Calu3 (cell line): Measurements from ENCODE around the gene TAPBPL. TPM values are rescaled to one million over a fixed set of nuclear protein-coding genes. Genes with fewer than 3 reads are reported as not detected.

ENCODE experiments used
- BruUV-seq: library from RNA; stranded (reverse); fragments of 400-500 nt; replicated peaks from 2 replicates; lab custom pipeline; 2021; lab: Mats Ljungman, UMichigan
- CTCF ChIA-PET: fragments of 300-600 bp; sonication (Branson Sonifier 250); formaldehyde crosslinking; loops from one replicate; lab custom pipeline; 2022; ENCODE audit warnings: antibody characterized with exemption; lab: Charles Lee
- DNase-seq: peaks from one replicate; pipeline ENCODE4 v3.0.0; 2022
- H3K27ac Mint-ChIP-seq: one replicate; pipeline ENCODE4 v1.8.0; 2022; ENCODE audit warnings: mixed read lengths; ENCODE audit not compliant: unreplicated experiment
- H3K27me3 Mint-ChIP-seq: one replicate; pipeline ENCODE4 v1.8.0; 2022; ENCODE audit warnings: mixed read lengths; ENCODE audit not compliant: unreplicated experiment
- H3K36me3 Mint-ChIP-seq: one replicate; pipeline ENCODE4 v1.8.0; 2022; ENCODE audit warnings: mild to moderate bottlenecking, moderate library complexity, mixed read lengths; ENCODE audit not compliant: insufficient read depth, unreplicated experiment
- H3K4me1 Mint-ChIP-seq: one replicate; pipeline ENCODE4 v1.8.0; 2022; ENCODE audit warnings: mild to moderate bottlenecking, low read depth, mixed read lengths; ENCODE audit not compliant: unreplicated experiment
- H3K4me3 Mint-ChIP-seq: one replicate; pipeline ENCODE4 v1.8.0; 2022; ENCODE audit warnings: mild to moderate bottlenecking, low read depth, moderate library complexity, mixed read lengths; ENCODE audit not compliant: unreplicated experiment
- H3K9me3 Mint-ChIP-seq: one replicate; pipeline ENCODE4 v1.8.0; 2022; ENCODE audit warnings: low read depth, mixed read lengths; ENCODE audit not compliant: unreplicated experiment
- intact Hi-C: fragments of 100-400 bp; cut with micrococcal nuclease; formaldehyde crosslinking; loops from one replicate; pipeline ENCODE4 v1.10.0; 2022; ENCODE audit not compliant: unreplicated experiment
- total RNA-seq: library from RNA; stranded (reverse); gene quantifications from 2 replicates; pipeline ENCODE4 v1.2.3, GENCODE V29; 2022
- TF ChIP-seq, protein P1 (sequence below): fragments of 200-600 bp; IDR thresholded peaks from one replicate; pipeline ENCODE4 v1.8.0; 2022; ENCODE audit warnings: antibody characterized with exemption; ENCODE audit not compliant: unreplicated experiment

The TAPBPL gene
- total RNA-seq, 1 experiment from 2014 or later: 28.0 TPM

DNA sequence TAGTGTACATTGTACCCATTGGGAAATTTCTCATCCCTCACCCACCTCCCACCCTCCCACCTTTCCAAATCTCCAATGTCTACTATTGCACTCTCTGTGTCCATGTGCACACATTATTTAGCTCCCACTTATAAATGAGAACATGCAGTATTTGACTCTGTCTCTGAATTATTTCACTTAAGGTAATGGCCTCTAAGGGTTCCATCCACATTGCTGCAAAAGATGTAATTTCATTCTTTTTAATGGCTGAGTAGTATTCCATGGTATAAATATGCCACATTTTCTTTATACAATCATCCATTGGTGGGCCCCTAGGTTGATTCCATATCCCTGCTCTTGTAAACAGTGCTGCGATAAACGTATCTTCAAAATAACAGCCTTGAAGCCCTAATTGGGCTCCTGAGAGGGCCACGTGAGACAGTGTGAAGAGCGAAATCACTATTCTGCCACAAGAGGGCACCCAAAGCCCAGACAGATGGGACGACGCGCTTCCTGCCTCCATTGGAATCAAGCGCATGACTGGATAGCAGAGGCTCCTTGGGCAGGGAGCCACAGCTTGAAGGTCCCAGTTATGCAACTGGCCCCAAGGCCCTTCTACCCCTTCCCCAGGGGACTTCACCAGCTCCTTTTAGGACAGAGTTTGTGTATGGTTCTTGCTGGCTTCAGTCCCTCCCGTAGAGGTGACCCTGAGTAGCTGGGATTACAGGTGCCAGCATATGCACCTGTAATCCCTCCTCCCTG is 28.4 kb upstream of the TAPBPL start:
- Mint-ChIP-seq H3K4me3 (no peak overlapping the region), H3K36me3 (no peaks in the 10 kb centered on the region), H3K9me3 (no peaks in the 10 kb centered on the region), H3K4me1 (peaks cover 5% of the 10 kb centered on the region), H3K27me3 (no peaks in the 10 kb centered on the region), H3K27ac (no peak overlapping the region)
- DNase-seq: peak; percentile 78
- intact Hi-C loops: loop anchor here (1.0 to 5.0 kb wide), 2 partner anchors 42 to 114 kb away; no protein-coding TSS in a partner anchor
- no TSS peak for BruUV-seq
- CTCF ChIA-PET: interaction anchor here (1.1 to 1.3 kb wide), 3 partner anchors 42 to 114 kb away, joined by 3 to 14 read pairs (median 11); partner anchors contain the start of gene MRPL51
- TF ChIP-seq, protein P1, sequence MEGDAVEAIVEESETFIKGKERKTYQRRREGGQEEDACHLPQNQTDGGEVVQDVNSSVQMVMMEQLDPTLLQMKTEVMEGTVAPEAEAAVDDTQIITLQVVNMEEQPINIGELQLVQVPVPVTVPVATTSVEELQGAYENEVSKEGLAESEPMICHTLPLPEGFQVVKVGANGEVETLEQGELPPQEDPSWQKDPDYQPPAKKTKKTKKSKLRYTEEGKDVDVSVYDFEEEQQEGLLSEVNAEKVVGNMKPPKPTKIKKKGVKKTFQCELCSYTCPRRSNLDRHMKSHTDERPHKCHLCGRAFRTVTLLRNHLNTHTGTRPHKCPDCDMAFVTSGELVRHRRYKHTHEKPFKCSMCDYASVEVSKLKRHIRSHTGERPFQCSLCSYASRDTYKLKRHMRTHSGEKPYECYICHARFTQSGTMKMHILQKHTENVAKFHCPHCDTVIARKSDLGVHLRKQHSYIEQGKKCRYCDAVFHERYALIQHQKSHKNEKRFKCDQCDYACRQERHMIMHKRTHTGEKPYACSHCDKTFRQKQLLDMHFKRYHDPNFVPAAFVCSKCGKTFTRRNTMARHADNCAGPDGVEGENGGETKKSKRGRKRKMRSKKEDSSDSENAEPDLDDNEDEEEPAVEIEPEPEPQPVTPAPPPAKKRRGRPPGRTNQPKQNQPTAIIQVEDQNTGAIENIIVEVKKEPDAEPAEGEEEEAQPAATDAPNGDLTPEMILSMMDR: peak; percentile 76

DNA sequence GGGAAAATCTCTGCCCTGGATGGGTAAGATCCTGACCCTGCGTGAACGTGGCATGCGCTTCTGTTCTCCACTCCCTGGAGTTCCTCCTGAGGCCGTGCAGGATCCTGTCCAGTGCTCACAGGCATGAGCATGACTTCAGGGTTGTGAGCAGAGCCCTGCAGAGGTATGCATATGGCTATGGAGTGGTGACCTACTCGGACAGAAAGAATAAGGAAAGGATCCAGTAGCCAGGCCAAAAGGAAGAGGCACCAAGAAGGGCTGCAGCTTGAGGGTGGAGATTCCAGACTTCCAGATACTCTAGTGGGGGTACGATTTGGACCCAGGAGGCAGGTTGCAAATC is 27.9 kb upstream of the TAPBPL start:
- intact Hi-C loops: loop anchor here (5.0 kb wide), 1 partner anchor 113 kb away; no protein-coding TSS in a partner anchor
- peaks cover 5% of the 10 kb centered on the region for H3K4me1 Mint-ChIP-seq
- H3K27me3 Mint-ChIP-seq: no peaks in the 10 kb centered on the region
- no peak overlapping the region for H3K27ac Mint-ChIP-seq
- H3K4me3 Mint-ChIP-seq: no peak overlapping the region
- DNase-seq: no peak
- H3K9me3 Mint-ChIP-seq: no peaks in the 10 kb centered on the region
- CTCF ChIA-PET: interaction anchor here (1.1 to 1.3 kb wide), 3 partner anchors 41 to 114 kb away, joined by 3 to 14 read pairs (median 11); partner anchors contain the start of gene MRPL51
- BruUV-seq: no TSS peak
- H3K36me3 Mint-ChIP-seq: no peaks in the 10 kb centered on the region
- TF ChIP-seq, protein P1: no peak

DNA sequence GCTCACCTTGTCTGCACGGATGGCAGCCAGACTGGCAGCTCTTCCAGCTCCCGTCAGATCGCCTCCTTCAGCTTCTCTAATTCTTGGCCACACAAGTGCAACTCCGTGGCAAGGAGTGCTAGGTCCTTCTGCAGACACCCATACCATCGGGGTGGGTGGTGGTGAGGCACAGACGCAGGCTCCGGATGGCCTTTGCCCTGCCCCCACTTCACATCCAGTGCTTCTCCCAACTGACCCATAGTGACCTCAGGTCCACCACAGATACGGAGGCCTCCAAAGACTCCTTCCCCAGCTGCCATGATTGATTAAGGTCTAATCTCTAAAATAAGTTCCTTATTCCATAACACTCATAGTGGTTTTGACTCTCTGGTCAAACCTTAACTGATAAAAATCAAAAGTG is 27.0 kb upstream of the TAPBPL start:
- H3K36me3 Mint-ChIP-seq: no peaks in the 10 kb centered on the region
- no peak for DNase-seq
- intact Hi-C loops: loop anchor here (5.0 kb wide), 1 partner anchor 112 kb away; no protein-coding TSS in a partner anchor
- TF ChIP-seq, protein P1: no peak
- peaks cover 6% of the 10 kb centered on the region for H3K4me1 Mint-ChIP-seq
- H3K27ac Mint-ChIP-seq: no peak overlapping the region
- no peak overlapping the region for H3K4me3 Mint-ChIP-seq
- BruUV-seq: no TSS peak
- CTCF ChIA-PET: no interaction called here
- no peaks in the 10 kb centered on the region for H3K9me3 Mint-ChIP-seq
- H3K27me3 Mint-ChIP-seq: no peaks in the 10 kb centered on the region

DNA sequence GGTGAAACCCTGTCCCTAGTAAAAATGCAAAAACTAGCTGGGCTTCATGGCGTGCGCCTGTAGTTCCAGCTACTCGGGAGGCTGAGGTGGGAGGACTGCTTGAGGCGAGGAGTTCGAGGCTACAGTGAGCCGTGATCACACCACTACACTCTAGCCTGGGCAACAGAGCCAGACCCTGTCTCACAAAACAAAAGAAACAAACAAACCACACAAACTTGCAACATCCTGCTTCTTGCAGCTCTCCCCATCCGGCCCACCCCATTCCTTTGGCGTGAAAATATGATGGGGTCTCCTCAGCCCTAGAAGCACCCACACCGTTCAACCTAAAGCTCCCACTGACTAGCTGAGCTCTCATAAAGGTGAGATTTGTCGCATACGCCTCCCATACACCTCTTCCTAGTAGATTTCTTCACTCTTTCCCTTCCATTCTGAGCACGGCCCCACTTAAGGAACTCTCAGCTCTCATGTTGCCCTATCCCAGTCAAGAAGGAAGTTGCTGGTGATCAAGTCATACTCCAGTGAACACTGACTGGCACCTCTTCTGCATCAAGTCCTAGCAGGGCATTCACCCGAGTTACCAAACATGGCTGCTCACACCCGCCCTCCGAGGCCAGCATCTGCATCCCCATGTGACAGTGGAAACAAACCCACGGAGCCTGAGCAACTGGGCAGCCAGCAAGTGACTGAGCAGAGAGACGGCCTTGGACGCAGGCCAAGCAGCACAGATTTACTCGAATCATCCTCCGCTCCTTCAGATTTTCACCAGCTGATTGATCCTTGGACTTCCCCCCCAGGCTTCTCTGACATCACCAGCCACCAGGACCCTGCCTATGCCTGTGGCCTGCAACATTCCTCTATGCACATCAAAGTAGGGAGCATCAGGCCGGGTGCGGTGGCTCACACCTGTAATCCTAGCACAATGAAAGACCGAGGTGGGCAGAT is 26.0 kb upstream of the TAPBPL start:
- no TSS peak for BruUV-seq
- no peak for DNase-seq
- H3K27me3 Mint-ChIP-seq: no peaks in the 10 kb centered on the region
- TF ChIP-seq, protein P1: no peak
- H3K4me1 Mint-ChIP-seq: peaks cover 16% of the 10 kb centered on the region
- H3K9me3 Mint-ChIP-seq: no peaks in the 10 kb centered on the region
- intact Hi-C loops: no loop called here
- CTCF ChIA-PET: no interaction called here
- H3K36me3 Mint-ChIP-seq: peaks cover 5% of the 10 kb centered on the region
- no peak overlapping the region for H3K27ac Mint-ChIP-seq
- H3K4me3 Mint-ChIP-seq: no peak overlapping the region
